HCT116 (cell line): Measurements from ENCODE around the gene ATP5PO.

Experiments used
- CEBPB ChIP-seq: IDR thresholded peaks from 2 replicates; pipeline ENCODE4 v1.6.1; 2012; ENCODE audit warnings: low read depth
- CTCF ChIP-seq, 3 experiments: fragments of 200-600 bp in 1 of 3; sonication (generic) in 1 of 3; IDR thresholded peaks in 2 of 3; conservative IDR thresholded peaks in 1 of 3; 2 replicates each; pipeline ENCODE4 v1.5.1; 2012 to 2017; ENCODE audit warnings: low read depth in 2 of 3, low read length in 2 of 3, antibody characterized with exemption in 1 of 3, borderline replicate concordance in 1 of 3, control low read depth in 1 of 3, mild to moderate bottlenecking in 1 of 3, mixed read lengths in 1 of 3, mixed run types in 1 of 3, moderate library complexity in 1 of 3; ENCODE audit not compliant: insufficient read depth in 1 of 3
- ELF1 ChIP-seq: IDR thresholded peaks from 2 replicates; pipeline ENCODE4 v1.6.1; 2012; ENCODE audit warnings: low read depth, borderline replicate concordance
- EZH2 ChIP-seq: fragments of 200-600 bp; sonication (generic); IDR thresholded peaks from 2 replicates; pipeline ENCODE4 v1.6.1; 2017; ENCODE audit warnings: antibody characterized with exemption, mixed run types
- EZH2phosphoT487 ChIP-seq: fragments of 200-600 bp; IDR thresholded peaks from 2 replicates; pipeline ENCODE4 v1.6.1; 2018; ENCODE audit warnings: antibody characterized with exemption, borderline replicate concordance
- MAX ChIP-seq: IDR thresholded peaks from 2 replicates; pipeline ENCODE4 v1.6.1; 2012
- POLR2A ChIP-seq: IDR thresholded peaks from 2 replicates; pipeline ENCODE4 v1.7.0; 2011; ENCODE audit warnings: borderline replicate concordance; ENCODE audit not compliant: insufficient read depth, insufficient read length; ENCODE audit errors: extremely low read depth
- POLR2AphosphoS5 ChIP-seq: IDR thresholded peaks from 2 replicates; pipeline ENCODE4 v1.6.1; 2011; ENCODE audit warnings: mild to moderate bottlenecking, low read depth, low read length, moderate library complexity
- RAD21 ChIP-seq: IDR thresholded peaks from 2 replicates; pipeline ENCODE4 v1.6.1; 2012; ENCODE audit warnings: low read depth, mild to moderate bottlenecking
- REST ChIP-seq: IDR thresholded peaks from 2 replicates; pipeline ENCODE4 v1.6.1; 2012; ENCODE audit warnings: low read depth
- SP1 ChIP-seq: IDR thresholded peaks from 2 replicates; pipeline ENCODE4 v1.6.1; 2012; ENCODE audit warnings: low read depth
- ZBTB33 ChIP-seq: IDR thresholded peaks from 2 replicates; pipeline ENCODE4 v1.6.1; 2011; ENCODE audit warnings: mild to moderate bottlenecking, low read length, moderate library complexity; ENCODE audit not compliant: insufficient replicate concordance; ENCODE audit errors: extremely low read depth
- ZNF274 ChIP-seq: fragments of 200-500 bp; sonication (Bioruptor generic); IDR thresholded peaks from 2 replicates; pipeline ENCODE4 v1.6.1; 2014; ENCODE audit warnings: mild to moderate bottlenecking, low read depth, low read length, inconsistent platforms

- TF ChIP-seq CTCF (IDR thresholded peaks at IDR 0.05 in 2 of 3, conservative IDR thresholded peaks at IDR 0.05 in 1 of 3; ENCODE audit: borderline replicate concordance in 1 of 3, insufficient read depth in 1 of 3, low read depth in 2 of 3, low read length in 2 of 3) (no peak), POLR2A (no peak), RAD21 (no peak), ZBTB33 (no peak), ELF1 (no peak), ZNF274 (no peak), EZH2phosphoT487 (no peak), POLR2AphosphoS5 (no peak), EZH2 (no peak), REST (no peak), CEBPB (no peak), SP1 (no peak), MAX (no peak)
These were observed 42.6 kb downstream of the ATP5PO start for GRCh38 chr21:33872881-33873515.
